Ishikawa (cell line): ENCODE results near the gene CSTF2T.

Experiments
- CREB1 ChIP-seq: IDR thresholded peaks from 2 replicates; pipeline ENCODE4 v1.6.1; 2012; ENCODE audit warnings: low read depth
- EP300 ChIP-seq: IDR thresholded peaks from 2 replicates; pipeline ENCODE4 v1.6.1; 2012; ENCODE audit warnings: borderline replicate concordance
- REST ChIP-seq: IDR thresholded peaks from 2 replicates; pipeline ENCODE4 v1.6.1; 2012; ENCODE audit warnings: low read depth, mild to moderate bottlenecking
- TAF1 ChIP-seq: IDR thresholded peaks from 2 replicates; pipeline ENCODE4 v1.6.1; 2012; ENCODE audit warnings: low read depth, mild to moderate bottlenecking
- YY1 ChIP-seq: IDR thresholded peaks from 2 replicates; pipeline ENCODE4 v1.6.1; 2012; ENCODE audit warnings: low read depth

- TF ChIP-seq REST: no peak
- no peak for TF ChIP-seq CREB1
- no peak for TF ChIP-seq YY1
- no peak for TF ChIP-seq TAF1
- no peak for TF ChIP-seq EP300
Measured at GRCh38 chr10:51667678-51668335, 31.6 kb downstream of the CSTF2T start.
